Measurements from ENCODE around the gene GZMB.
"Not testable (repeated sequence)": the region's sequence is repeated elsewhere in the genome, so short reads cannot be mapped to it uniquely, and the experiment has no call there.

The GZMB gene, protein sequence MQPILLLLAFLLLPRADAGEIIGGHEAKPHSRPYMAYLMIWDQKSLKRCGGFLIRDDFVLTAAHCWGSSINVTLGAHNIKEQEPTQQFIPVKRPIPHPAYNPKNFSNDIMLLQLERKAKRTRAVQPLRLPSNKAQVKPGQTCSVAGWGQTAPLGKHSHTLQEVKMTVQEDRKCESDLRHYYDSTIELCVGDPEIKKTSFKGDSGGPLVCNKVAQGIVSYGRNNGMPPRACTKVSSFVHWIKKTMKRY

GRCh38 chr14:24634158-24634557, at the start of gene GZMB:
TSS of gene GZMB (minus strand) at chr14:24634190. CDS start at chr14:24634160, 30 bp downstream.
- no peak for DNase-seq

DNA sequence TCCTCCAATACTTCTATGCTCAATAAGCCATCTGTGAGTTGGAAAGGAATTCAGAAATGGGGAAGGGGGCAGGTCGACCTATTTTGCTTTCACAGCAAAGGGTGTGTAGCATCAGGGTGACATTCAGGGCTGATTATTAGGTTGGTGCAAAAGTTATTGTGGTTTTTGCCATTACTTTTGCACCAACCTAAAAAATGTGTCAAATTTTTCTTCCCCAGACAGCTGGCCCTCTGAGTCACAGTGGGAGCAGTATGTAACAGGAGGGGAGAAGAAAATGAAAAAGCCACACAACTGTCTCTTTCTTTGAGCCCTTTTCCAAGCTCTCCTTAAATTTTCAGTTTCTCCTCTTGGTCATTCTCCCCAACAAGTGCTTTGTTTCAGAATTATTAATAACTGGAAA, 47.1 kb upstream of the GZMB start:
- no peak for DNase-seq

DNA sequence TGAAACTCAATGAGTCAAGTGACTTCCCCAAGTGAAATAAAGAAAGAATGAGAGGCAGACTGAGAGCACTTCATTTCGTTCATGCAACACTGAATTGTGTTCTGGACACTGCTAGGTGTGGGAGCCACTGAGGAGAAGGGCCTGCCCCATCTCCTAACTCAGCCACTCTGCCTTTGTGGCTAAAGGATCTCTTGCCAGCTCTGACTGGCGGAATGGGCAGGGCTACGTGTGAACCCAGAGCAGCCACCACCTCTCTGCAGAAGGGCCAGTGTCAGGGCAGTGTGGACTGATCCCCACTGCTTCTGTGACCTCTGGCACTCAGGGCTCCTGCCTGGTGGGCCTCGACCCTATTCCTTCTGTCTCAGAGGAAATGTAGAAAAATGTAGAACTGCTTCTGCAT, 46.5 kb upstream of the GZMB start:
- DNase-seq: no peak

DNA sequence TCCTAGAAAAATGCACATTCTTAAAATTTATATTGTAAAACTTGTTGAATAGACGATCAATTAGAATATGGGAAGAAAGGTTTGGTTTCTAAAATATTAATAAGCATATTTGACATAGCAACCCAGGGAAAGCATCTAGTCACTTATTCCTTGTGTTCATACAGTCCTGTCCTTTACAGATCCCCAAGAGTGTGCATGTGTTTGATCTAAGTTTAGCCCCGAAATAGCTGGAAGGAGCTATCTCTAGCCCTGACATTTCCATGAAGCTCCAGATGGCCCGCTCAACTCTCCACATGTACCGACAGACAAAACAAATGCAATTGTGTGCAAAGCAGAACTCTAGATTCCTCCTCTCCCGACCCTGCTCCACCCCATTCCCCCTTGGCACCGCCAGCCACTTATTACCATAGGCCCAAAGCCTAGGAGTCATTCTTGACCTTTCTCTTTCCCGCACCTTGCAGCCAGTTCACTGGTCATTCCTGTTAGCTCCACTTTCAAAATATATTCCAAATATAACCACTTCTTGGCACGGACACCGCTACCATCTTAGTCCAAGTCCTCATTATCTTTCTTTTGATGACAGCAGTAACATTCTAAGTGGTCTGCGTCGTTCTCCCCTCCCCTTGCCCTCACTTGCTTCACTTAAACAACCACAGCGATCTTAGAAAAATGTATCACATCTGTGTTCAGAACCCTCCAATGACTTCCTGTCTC, 45.4 kb upstream of the GZMB start:
- no peak for DNase-seq

- DNase-seq: peak; percentile 73
Measured at GRCh38 chr14:24678801-24679247, 44.8 kb upstream of the GZMB start.

- no peak for DNase-seq
Measured at GRCh38 chr14:24677956-24678355, 44.0 kb upstream of the GZMB start.

- DNase-seq: no peak
Measured at GRCh38 chr14:24674204-24674970, 40.4 kb upstream of the GZMB start.

DNA sequence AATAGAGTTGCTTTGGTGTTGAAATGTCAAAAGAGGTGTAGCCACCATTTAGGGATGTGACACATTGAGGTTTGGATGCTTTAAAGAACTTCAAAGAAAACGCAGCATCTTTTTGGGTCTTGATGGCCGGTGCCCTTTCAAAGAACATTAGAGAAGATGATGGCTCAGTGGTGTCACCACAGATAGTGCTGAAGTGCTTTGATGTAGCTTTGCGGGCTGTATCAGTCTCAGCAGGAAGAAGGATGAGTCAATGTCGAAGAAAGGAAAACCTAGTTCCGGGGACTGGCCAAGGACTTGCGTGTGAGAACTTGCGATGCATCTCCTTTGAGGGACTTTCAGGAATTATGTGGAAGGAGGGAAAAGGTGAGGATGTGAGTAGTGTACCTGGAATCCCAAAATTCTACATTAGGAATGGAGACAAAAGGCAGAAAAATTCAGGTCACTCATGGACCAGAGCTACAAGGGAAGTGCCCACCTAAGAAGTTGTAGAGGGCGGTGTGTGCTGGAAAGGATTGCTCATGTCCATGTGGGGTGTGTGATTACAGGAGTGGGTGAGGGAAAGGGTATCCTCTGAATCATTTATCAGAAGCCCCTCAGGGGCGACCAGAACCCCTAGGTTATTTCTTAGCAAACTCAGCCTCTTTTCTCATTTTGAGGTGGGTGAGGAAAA, 39.7 kb upstream of the GZMB start:
- no peak for DNase-seq

DNA sequence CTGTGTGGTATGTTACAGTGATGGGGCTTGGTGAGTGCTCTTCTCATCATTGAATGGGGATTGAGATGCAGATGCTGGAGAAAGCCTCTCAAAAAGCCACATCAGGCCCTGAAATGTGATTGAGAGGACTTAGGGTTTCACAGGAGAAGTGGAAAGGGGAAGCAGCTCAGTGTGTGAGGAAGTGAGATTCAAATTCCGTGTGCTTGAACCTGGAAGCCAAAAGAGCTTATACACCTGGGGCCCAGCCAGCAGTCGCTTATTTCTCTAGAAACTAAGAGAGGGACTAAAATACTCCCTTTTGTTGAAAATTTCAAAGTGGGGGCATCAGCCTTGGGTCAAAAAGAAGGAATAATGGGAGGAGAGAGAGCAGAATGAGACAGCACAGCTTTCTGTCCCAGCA, 39.1 kb upstream of the GZMB start:
- DNase-seq: no peak

- no peak for DNase-seq
Measured at GRCh38 chr14:24670594-24670993, 36.6 kb upstream of the GZMB start.

DNA sequence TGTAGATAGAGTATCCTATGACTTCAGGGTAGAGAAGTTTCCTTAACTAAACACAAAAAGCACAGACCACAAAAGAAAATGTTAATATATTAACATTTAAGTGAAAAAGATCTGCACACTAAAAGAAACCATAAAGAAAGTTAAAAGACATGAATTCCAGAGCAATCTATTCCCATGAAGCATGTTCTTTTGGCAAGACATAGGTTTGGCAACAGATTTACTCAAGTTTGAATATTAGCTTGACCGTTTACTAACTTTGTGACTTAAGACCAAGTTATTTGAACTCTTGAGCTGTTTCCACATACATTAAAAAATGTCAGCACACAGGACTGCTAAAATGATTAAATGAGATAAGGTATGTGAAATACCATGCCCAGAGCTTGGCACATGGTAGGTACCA, 35.7 kb upstream of the GZMB start:
- DNase-seq: no peak

DNA sequence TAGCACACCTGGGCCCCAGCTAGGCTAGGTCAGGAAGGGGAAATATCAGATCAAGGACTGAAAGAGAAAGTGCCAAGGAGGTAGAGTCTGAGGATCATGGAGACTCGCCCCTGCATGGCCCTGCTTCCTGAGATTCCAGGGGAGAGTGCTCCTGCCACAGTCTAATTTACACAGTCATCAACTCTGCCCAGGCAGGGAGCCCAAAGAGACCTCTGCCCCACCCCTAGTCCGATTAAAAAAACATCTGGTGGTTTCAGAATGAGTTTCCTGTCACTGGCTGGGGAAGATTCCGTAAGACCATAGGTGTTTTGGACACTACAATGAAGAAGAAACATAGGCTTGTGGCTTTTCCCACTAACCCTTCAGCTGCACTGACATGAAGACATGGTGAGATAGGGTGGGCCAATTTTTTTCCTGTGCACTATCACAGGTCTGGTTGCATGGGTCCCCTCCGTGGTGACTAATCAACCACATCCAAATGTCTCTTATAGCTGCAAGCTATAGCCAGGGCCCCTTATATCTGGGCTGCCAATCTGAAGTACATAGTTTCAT, 31.5 kb upstream of the GZMB start:
- DNase-seq: no peak

DNA sequence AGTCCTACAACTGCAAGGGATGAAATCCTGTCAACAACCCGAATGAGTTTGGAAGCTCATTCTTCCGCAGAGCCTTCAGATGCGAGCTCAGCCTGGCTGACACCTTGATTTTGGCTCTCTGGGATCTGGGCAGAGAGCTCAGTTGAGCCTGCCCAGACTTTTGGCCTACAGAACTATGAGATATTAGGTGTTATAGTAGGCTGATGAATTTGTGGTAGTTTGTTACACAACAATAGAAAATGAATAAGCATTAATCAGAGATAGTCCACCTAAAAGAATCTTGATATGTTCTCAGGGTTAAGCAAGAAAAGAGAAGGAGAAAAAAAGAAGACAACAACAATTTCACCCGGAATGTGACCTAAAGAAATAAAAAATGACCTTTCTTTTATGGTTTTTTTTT, 30.4 kb upstream of the GZMB start:
- DNase-seq: no peak

DNA sequence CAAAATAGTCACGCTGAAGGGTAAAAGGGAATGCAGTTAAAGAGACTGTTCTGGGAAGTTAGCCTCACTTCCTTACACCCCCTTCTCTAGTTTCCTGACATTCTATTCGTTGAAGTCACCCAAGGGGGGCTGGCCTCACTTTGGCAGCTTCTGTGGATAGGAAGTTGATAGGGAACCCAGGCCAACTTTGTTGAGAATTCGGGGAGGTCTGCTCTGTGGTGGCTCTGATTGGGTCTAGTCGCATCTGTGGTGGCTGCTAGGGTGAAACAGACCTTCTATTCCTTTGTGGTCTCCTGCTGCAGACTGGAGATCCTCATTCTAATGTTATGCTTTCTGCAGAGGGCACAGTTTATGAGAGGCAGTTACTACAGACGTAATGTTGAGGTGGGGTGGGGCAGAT, 28.8 kb upstream of the GZMB start:
- no peak for DNase-seq

DNA sequence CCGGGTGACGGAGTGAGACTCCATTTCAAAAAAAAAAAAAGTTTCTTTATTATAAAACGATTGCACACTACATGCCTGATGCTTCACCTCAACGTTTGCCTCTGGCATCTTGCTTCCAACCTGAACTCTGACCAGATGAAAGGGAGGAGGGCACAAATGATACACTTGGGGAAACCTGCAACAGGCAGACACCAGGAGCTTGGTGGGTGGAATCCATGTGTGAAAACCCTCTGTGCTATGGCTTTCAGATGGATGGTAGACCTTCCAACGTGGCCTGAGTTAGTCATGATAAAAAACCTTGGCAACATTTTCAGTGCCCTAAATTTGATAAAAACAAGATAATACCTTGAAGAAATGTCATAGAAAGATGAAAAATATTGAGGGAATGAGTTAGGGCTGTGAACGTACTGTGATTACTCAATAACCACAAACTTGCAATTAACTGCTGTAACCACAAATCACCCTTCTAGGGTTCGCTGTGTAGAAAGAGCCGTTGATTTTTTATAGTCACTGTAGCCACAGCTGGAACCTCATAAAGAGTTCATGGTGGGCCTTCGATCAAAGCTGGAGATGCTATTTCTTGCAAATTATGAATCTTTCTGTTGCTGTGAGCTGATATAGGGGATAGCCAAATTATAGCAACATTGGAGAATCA, 26.1 kb upstream of the GZMB start:
- no peak for DNase-seq

DNA sequence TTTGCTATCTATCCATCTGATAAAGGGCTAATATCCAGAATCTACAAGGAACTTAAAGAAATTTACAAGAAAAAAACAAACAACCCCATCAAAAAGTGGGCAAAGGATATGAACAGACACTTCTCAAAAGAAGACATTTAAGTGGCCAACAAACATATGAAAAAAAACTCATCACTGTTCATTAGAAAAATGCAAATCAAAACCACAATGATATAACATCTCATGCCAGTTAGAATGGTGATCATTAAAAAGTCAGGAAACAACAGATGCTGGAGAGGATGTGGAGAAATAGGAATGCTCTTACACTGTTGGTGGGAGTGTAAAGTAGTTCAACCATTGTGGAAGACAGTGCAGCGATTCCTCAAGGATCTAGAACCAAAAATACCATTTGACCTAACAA, 14.4 kb upstream of the GZMB start:
- not testable (repeated sequence) for DNase-seq

- DNase-seq: no peak
Measured at GRCh38 chr14:24639905-24640304, 5.9 kb upstream of the GZMB start.

- no peak for DNase-seq
Measured at GRCh38 chr14:24639270-24639669, 5.3 kb upstream of the GZMB start.

GRCh38 chr14:24633353-24633752, 637 bp downstream of the GZMB start:
- DNase-seq: no peak

DNA sequence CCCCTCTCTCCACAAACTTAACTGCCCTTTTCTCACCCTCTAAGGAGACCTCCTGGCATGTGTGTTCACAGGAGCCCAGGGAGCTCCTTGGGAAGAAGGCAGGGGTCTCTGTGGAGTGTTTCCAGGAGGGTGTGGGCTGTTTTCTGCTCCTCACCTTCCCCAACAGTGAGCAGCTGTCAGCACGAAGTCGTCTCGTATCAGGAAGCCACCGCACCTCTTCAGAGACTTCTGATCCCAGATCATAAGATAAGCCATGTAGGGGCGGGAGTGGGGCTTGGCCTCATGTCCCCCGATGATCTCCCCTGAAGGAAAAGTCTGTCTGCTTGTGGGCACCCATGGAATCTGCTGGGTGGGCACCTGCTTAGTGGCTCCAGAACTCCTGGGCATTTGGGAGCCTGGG, 1.2 kb downstream of the GZMB start:
- no peak for DNase-seq

- DNase-seq: no peak
Measured at GRCh38 chr14:24632336-24632735, 1.7 kb downstream of the GZMB start.

DNA sequence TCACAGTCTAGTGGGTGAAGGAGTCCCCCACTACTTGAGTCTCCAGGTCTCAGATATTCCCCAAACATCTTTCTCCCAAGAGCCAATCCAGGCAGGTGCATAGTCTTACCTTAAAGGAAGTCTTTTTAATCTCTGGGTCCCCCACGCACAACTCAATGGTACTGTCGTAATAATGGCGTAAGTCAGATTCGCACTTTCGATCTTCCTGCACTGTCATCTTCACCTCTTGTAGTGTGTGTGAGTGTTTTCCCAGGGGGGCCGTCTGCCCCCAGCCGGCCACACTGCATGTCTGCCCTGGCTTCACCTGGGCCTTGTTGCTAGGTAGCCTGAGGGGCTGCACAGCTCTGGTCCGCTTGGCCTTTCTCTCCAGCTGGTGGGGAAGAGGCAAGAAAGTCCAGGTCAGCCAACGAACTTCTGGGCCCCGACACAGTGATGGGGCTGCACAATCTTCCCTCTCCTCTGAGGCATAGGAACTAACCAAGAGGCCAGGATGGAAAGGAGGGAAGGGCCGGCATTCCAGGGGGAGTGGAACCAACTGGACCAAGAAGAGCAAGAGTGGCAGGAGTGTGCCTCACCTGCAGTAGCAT, 2.1 kb downstream of the GZMB start:
- DNase-seq: no peak

All from COR-L47 (cell line).